NCI-H82 treated with DMSO at 0.1 percent for 48 hours (cell line): ENCODE results near the gene RRH.

Experiments
- DNase-seq: peaks from one replicate; lab custom pipeline; 2025; ENCODE audit not compliant: unreplicated experiment; lab: John Stamatoyannopoulos, UW

The RRH gene

GRCh38 chr4:109879636-109880314, 52.0 kb downstream of the RRH start:
- no peak for DNase-seq

DNA sequence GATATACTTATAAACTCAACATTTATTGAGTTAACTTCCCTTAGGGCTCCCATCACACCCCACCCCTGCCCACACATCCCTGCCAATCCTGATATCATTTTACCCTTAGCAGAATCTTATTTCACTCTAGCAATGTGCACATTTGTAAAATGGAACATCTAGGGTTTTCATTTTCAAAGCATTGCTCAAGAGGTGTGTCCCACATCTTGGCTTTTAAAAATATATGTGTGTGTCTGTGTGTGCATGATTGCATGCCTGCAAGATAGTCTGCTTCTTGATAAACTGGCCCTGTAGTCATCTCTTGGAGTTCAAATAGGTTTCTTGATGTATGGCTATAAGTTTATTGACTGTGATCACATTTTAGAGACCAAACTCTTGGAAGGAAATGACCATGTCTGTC, 58.5 kb downstream of the RRH start:
- no peak for DNase-seq

- DNase-seq = no peak
These were observed 59.3 kb downstream of the RRH start for GRCh38 chr4:109887071-109887470.

DNA sequence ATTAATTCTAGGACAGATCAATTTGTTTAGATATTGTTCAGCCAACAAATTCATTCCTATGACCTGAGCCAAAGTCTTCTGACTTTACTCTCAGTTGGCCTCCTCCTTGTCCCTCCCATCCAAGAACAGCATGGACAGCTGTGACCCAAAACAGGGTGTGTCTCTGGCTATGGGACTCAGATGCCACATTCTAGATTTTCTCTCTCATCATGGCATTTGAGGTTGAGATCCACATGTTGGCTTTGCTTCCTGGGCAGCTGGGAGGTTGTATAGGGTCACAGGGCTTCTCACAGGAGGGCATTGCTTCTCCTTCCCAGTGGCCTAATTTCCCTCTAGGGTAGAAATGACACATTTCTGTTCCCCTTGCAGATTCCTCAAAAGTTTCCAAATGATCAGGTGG, 62.3 kb downstream of the RRH start:
- no peak for DNase-seq
